ENCODE results near the gene GLP2R.
A peak's percentile ranks its signal among the peaks of the same experiment; 100 is the strongest.

GLP2R gene

GRCh38 chr17:9890124-9890523, 64.4 kb downstream of the GLP2R start:
- H3K27me3 ChIP-seq (ENCODE audit: insufficient read depth, poor library complexity, severe bottlenecking): no peaks in the 10 kb centered on the region
- DNase-seq (ENCODE audit: low read depth in 1 of 2, low spot score in 1 of 2): no peak
- no peak overlapping the region for H3K4me3 ChIP-seq (replicated peaks; ENCODE audit: insufficient read depth, low read length)
- H3K27ac ChIP-seq (replicated peaks): no peak overlapping the region
- TF ChIP-seq CTCF (IDR thresholded peaks at IDR 0.05; ENCODE audit: insufficient read depth, low read length): peak; percentile 18
- TF ChIP-seq SPI1 (IDR thresholded peaks at IDR 0.05; ENCODE audit: borderline replicate concordance, low read depth): no peak

GRCh38 chr17:9893411-9894012, 67.8 kb downstream of the GLP2R start:
- Histone ChIP-seq H3K27ac (replicated peaks) (no peak overlapping the region), H3K4me3 (replicated peaks; ENCODE audit: insufficient read depth, low read length) (no peak overlapping the region), H3K27me3 (ENCODE audit: insufficient read depth, poor library complexity, severe bottlenecking) (no peaks in the 10 kb centered on the region)
- no peak for DNase-seq (ENCODE audit: low read depth in 1 of 2, low spot score in 1 of 2)
- TF ChIP-seq POLR2AphosphoS5 (IDR thresholded peaks at IDR 0.05; ENCODE audit: low read depth) (no peak), CTCF (IDR thresholded peaks at IDR 0.05; ENCODE audit: insufficient read depth, low read length) (no peak), REST (IDR thresholded peaks at IDR 0.05; ENCODE audit: insufficient replicate concordance, low read depth) (no peak), GABPA (IDR thresholded peaks at IDR 0.05; ENCODE audit: low read depth) (no peak), SPI1 (IDR thresholded peaks at IDR 0.05; ENCODE audit: borderline replicate concordance, low read depth) (no peak)

- Histone ChIP-seq H3K27me3 (ENCODE audit: insufficient read depth, poor library complexity, severe bottlenecking) (no peaks in the 10 kb centered on the region), H3K4me3 (replicated peaks; ENCODE audit: insufficient read depth, low read length) (no peak overlapping the region), H3K27ac (replicated peaks) (no peak overlapping the region)
- DNase-seq (ENCODE audit: low read depth in 1 of 2, low spot score in 1 of 2): no peak
- TF ChIP-seq GABPA (IDR thresholded peaks at IDR 0.05; ENCODE audit: low read depth) (no peak), CTCF (IDR thresholded peaks at IDR 0.05; ENCODE audit: insufficient read depth, low read length) (no peak), SPI1 (IDR thresholded peaks at IDR 0.05; ENCODE audit: borderline replicate concordance, low read depth) (no peak), REST (IDR thresholded peaks at IDR 0.05; ENCODE audit: insufficient replicate concordance, low read depth) (no peak), POLR2AphosphoS5 (IDR thresholded peaks at IDR 0.05; ENCODE audit: low read depth) (no peak)
Observed at GRCh38 chr17:9894231-9894630, 68.5 kb downstream of the GLP2R start.

- H3K27ac ChIP-seq (replicated peaks): no peak overlapping the region
- no peak for DNase-seq (ENCODE audit: low read depth in 1 of 2, low spot score in 1 of 2)
- no peaks in the 10 kb centered on the region for H3K27me3 ChIP-seq (ENCODE audit: insufficient read depth, poor library complexity, severe bottlenecking)
- TF ChIP-seq SPI1 (IDR thresholded peaks at IDR 0.05; ENCODE audit: borderline replicate concordance, low read depth) (no peak), POLR2AphosphoS5 (IDR thresholded peaks at IDR 0.05; ENCODE audit: low read depth) (no peak), REST (IDR thresholded peaks at IDR 0.05; ENCODE audit: insufficient replicate concordance, low read depth) (no peak), GABPA (IDR thresholded peaks at IDR 0.05; ENCODE audit: low read depth) (no peak), CTCF (IDR thresholded peaks at IDR 0.05; ENCODE audit: insufficient read depth, low read length) (no peak)
- no peak overlapping the region for H3K4me3 ChIP-seq (replicated peaks; ENCODE audit: insufficient read depth, low read length)
Observed at GRCh38 chr17:9895923-9896322, 70.2 kb downstream of the GLP2R start.
